GM13977 (cell line): ENCODE results near the gene CDCA7L.
"Not testable (repeated sequence)": the region's sequence is repeated elsewhere in the genome, so short reads cannot be mapped to it uniquely, and the experiment has no call there.

Experiments
- DNase-seq: peaks from one replicate; pipeline ENCODE4 v3.0.0; 2012; ENCODE audit warnings: low spot score
- CTCF ChIP-seq: IDR thresholded peaks from 2 replicates; pipeline ENCODE4 v1.5.1; 2012; ENCODE audit warnings: mild to moderate bottlenecking, control low read depth; ENCODE audit not compliant: insufficient read depth; ENCODE audit errors: extremely low read depth, missing control alignments
- in situ Hi-C: fragments of 300-500 bp; cut with MboI; formaldehyde crosslinking; loops from one replicate; pipeline ENCODE4 v1.12.0; 2022; ENCODE audit warnings: low sequenced_read_pairs, low pct_unique_long_range_greater_than_20kb, mixed read lengths, inconsistent platforms; ENCODE audit not compliant: unreplicated experiment

CDCA7L gene

GRCh38 chr7:21867226-21867625 lies 78.5 kb downstream of the CDCA7L start:
- in situ Hi-C loops: no loop called here
- TF ChIP-seq CTCF: no peak
- no peak for DNase-seq

GRCh38 chr7:21866731-21867130 lies 79.0 kb downstream of the CDCA7L start:
- DNase-seq: no peak
- in situ Hi-C loops: no loop called here
- no peak for TF ChIP-seq CTCF

- in situ Hi-C loops, DNase-seq: not testable (repeated sequence)
Observed at GRCh38 chr7:21865631-21866204, 80.0 kb downstream of the CDCA7L start.

- no peak for DNase-seq
- in situ Hi-C loops: no loop called here
- no peak for TF ChIP-seq CTCF
Observed at GRCh38 chr7:21851559-21851967, 94.1 kb downstream of the CDCA7L start.
